Measurements from ENCODE around the gene ATF4.
"Not testable (repeated sequence)": the region's sequence is repeated elsewhere in the genome, so short reads cannot be mapped to it uniquely, and the experiment has no call there.

ATF4 gene

DNA sequence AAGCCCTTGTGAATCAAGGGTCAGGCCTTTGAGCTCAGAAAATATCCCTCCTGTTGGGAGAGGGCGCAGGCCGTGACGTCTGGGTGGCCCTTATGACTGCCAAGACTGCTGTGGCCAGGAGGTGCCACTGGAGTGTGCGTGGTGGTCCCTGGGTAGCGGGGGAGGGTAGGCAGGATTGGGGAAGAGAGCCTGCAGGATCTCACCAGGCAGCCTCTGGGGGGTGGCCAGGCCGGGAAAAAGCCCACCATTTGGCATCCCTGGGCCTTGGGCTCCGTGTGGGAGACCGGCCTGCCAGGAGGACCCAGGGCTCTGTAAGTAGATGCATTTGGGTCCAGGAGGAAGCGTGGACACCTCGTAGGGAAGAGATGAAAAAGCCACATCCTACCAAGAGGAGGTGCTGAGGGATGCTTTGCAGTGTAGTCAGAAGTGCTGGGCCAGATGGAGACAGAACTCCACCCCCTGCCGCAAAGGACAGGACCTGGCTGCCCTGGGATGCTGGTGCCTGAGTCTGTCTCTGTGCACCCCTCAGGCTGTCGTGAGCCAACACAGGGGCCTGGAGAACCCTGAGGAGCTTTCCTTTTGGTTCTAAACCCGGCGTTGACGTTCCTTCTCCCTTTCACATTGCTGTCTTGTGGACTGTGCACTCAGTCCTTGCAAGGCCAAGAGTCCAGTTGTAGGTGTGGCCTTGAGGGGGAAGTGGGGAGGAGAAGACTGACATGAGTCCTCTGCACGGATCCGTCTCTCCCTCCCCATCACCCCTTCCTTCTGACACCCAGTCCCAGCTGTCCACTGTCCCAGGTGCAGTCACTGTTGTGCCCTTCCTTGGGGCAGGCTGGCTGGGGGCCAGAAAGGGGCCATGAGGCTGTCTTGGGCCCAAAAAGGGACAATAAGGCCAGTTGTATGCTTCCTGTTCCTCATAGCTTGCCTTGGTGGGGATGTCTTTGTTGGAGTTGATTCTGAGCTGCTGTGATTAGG lies 31.0 kb upstream of the ATF4 start:
- no peak for DNase-seq (ENCODE audit: low read depth)

DNA sequence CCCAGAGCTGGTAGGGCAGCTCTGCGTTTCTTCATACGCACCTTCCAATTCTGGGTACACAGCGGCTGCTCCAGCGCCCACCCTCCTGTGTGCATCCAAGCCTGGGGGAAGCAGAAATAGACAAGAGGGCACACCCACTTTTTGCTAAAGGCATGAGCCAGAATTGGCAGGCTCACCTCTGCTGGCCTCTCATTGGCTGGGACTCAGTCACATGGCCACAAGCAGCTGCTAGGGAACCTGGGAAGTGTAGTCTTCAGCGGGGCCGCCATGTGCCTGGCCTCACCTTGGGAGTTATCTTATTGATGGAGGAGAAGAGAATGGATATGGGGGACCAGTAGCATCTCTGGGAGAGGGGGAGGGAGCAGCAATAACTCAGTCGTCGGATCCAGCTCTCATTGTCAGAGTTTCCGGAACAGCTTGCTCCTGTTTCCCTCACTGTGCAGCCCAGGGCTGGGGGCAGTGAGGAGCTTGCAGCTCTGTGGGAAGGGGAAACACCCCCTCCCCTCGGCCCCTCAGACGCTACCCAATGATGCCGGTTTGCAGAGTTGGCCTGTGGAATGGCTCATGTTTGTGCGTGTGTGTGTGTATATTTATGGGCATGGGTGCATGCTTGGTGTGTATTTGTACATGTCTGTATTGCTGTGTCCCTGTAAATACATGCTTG lies 30.1 kb upstream of the ATF4 start:
- DNase-seq (ENCODE audit: low read depth) = peak; percentile 63

- no peak for DNase-seq (ENCODE audit: low read depth)
Observed at GRCh38 chr22:39490966-39491680, 29.2 kb upstream of the ATF4 start.

DNA sequence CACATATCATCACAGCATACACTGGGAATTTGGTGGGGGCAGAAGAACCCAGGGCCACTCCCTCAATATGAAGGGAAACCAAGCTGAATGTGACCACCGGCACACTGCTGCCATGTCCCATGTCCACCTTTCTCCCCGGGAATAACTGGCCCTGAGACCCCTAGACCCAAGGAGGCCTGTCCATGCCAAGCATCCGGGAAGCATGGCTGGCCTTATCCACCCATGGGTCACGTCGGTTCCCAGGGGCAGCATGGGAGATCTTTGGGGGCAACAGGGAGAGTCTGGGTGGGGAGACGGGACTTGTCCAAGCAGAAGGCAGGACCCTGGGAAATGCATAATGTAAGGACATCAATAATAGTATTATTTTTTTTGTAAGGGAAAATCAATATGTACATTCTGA lies 28.7 kb upstream of the ATF4 start:
- DNase-seq (ENCODE audit: low read depth) = no peak

DNA sequence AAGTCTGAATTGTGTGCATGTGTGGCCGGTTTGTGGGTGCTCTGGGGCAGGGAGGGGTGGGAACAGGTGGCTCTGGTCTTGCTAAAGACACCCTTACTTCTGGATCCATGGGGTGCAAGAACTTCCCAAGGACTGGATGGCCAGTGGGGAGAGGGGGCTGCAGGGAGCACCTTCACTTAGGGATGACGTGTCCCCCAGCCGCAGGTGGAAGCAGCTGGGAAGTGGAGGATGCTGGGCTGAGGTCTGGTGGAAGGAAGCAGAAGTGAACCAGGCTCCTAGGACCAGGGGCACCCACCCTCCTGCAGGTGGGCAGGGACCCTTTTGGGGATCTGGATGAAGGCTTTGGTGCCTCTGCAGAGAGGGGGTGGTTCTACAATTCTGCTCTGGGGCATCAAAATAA lies 28.2 kb upstream of the ATF4 start:
- no peak for DNase-seq (ENCODE audit: low read depth)

DNA sequence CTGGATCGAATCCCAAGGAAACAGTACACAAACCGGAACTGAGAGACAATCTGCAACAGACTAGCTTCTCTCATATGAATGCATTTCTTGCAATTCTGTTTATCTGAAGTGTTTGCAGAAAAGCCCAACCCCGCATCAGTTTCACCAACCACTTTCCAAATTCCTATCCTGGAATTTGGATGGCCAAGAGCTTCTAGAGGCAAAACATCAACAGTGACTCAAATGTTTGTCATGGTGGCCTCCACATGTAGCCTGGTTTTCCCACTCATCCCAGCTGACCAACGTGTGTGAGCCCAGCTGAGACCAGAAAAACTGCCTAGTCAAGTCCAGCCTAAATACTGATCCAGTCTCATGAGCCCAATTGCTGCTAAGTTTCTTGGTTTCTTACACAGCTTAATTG lies 26.6 kb upstream of the ATF4 start:
- DNase-seq (ENCODE audit: low read depth) = no peak

DNA sequence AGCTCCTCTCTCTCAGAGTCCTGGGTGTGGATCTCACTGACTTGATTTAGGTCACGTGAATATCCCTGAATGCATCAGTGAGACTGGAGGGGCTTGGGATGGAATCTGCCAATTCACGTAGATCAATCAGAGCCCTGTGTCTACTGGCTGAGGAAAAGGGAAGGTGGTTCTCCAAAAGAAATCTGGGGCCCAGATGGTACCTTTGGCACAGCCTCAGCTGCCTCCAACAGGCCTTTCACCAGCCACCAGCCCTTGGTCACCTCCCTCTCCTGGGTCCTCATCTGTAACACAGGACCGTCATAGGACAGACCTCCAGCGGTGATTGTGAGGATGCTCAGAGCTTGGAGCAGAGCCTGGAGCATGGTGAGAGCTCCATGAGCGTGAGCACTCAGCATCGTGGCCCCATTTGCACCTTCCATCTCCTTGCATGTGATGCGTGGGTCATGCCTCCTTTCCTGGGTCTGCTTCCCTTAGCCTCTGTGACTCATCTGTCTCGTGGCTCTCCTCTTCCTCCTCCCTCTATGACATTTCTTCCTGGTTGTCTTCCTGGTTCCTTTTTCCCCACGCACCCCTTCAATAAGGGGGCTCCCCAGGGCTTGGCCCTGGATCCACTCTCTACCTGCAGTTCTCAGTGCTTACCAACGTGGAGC lies 25.8 kb upstream of the ATF4 start:
- no peak for DNase-seq (ENCODE audit: low read depth)

- DNase-seq (ENCODE audit: low read depth) = peak; percentile 30
Observed at GRCh38 chr22:39496131-39496838, 24.1 kb upstream of the ATF4 start.

GRCh38 chr22:39497429-39497828 lies 22.9 kb upstream of the ATF4 start:
- DNase-seq (ENCODE audit: low read depth) = no peak

- no peak for DNase-seq (ENCODE audit: low read depth)
Observed at GRCh38 chr22:39498368-39498767, 22.0 kb upstream of the ATF4 start.

DNA sequence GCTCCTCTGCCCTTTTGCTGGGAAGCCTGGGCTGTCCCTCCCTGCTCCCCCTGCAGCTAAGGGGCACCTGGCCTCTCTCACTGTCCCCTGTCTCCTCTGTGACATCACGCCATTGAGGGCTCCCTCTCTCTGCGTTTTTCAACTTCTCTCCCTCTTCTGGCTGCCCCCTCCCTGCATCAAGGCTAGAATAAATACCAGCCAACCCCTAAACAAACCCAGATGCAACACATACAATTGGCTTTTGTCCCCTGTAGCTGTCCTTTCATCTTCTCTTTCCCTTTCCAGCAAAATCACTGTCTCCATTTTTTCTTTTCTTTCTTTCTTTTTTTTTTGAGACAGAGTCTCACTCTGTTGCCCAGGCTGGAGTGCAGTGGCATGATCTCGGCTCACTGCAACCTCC lies 21.6 kb upstream of the ATF4 start:
- DNase-seq (ENCODE audit: low read depth) = no peak

DNA sequence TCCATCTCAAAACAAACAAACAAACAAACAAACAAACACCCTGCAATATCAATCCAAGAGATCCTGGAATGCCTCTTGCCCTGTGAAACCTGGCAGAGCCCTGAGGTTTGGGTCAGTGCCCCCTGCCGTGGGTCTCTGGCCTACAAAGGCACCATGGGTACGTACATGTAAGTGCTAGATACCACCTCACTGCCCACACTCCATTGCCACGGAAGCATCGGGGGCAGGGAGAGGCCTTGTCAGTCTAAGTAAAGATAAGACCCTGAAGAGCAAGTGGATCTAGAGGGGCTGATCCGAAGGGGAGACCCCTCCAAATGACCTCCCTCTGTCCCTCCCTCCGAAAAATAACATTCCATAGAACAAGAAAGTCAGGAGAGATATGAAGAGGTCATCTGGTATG lies 20.3 kb upstream of the ATF4 start:
- DNase-seq (ENCODE audit: low read depth) = no peak

- DNase-seq (ENCODE audit: low read depth) = no peak
Observed at GRCh38 chr22:39501644-39502108, 18.7 kb upstream of the ATF4 start.

DNA sequence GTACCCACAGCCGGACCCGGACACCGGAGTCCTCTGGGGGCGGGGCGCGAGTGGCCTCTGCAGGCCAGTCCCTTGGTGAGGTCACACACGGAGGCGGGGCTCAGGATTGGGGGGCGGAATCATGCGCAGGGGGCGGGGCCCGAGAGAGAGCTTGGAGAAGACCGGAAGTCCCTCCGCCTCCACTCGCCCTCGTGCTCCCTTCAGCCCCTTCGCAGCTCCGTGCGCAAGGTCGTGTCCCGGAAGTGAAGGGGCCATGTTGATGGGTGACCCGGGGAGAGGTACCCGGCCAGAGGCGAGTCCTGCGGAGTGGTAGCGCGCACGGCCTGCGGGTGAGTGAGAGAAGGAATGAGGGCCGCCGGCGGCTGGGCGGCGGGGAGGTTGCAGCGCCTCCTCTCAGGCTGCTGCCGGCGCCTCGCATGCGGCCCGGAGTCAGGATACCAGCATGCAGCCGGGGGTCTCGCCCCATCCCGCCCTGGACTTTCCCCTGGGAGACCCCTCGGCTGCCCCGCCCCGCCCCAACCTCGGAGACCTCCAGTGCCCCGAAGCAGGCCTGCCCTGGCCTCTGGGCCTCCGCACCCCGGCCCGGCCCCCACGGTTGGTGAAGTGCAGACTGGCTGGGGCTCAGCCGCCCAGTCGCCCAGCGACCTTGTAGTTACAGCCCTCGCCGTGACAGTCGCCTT lies 18.1 kb upstream of the ATF4 start, which contains the start of gene MIEF1:
Gene MIEF1 (plus strand): TSS at position 182 of the 680 bp plus-strand sequence. CDS start 9,005 bp downstream, outside the sequence.
- DNase-seq (ENCODE audit: low read depth) = peak; percentile 81

GRCh38 chr22:39502789-39503409 lies 17.5 kb upstream of the ATF4 start:
- no peak for DNase-seq (ENCODE audit: low read depth)

DNA sequence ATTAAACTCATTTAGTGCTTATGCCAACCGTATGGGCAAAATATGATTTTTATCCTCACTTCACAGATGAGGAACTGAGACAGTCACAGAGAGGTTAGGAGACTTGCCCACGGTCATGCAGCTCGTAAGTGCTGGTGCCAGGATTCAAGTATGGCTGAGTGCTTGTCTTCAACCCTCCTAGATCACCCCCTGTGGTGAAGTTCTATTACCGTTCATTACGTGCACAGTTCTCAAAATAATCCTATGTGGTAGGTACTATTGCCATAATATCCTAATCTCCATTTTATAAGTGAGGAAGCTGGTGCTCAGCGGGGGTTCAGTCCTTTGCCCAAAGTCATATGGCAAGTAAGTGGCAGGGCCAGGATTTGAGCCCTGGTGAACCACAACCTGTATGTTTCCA lies 16.7 kb upstream of the ATF4 start:
- no peak for DNase-seq (ENCODE audit: low read depth)

GRCh38 chr22:39504071-39504470 lies 16.3 kb upstream of the ATF4 start:
- DNase-seq (ENCODE audit: low read depth) = no peak

- not testable (repeated sequence) for DNase-seq (ENCODE audit: low read depth)
Observed at GRCh38 chr22:39507021-39507420, 13.3 kb upstream of the ATF4 start.

GRCh38 chr22:39508393-39508792 lies 12.0 kb upstream of the ATF4 start:
- no peak for DNase-seq (ENCODE audit: low read depth)

GRCh38 chr22:39510529-39511149 lies 9.7 kb upstream of the ATF4 start:
- no peak for DNase-seq (ENCODE audit: low read depth)
